ENCODE results near the gene ADGB. TPM values are rescaled to one million over a fixed set of nuclear protein-coding genes. Genes with fewer than 3 reads are reported as not detected.

Gene ADGB
- total RNA-seq, 1 experiment from 2014 or later: not detected

GRCh38 chr6:146857180-146857979, 258.6 kb downstream of the ADGB start (continued):
- TF ChIP-seq, protein P1, sequence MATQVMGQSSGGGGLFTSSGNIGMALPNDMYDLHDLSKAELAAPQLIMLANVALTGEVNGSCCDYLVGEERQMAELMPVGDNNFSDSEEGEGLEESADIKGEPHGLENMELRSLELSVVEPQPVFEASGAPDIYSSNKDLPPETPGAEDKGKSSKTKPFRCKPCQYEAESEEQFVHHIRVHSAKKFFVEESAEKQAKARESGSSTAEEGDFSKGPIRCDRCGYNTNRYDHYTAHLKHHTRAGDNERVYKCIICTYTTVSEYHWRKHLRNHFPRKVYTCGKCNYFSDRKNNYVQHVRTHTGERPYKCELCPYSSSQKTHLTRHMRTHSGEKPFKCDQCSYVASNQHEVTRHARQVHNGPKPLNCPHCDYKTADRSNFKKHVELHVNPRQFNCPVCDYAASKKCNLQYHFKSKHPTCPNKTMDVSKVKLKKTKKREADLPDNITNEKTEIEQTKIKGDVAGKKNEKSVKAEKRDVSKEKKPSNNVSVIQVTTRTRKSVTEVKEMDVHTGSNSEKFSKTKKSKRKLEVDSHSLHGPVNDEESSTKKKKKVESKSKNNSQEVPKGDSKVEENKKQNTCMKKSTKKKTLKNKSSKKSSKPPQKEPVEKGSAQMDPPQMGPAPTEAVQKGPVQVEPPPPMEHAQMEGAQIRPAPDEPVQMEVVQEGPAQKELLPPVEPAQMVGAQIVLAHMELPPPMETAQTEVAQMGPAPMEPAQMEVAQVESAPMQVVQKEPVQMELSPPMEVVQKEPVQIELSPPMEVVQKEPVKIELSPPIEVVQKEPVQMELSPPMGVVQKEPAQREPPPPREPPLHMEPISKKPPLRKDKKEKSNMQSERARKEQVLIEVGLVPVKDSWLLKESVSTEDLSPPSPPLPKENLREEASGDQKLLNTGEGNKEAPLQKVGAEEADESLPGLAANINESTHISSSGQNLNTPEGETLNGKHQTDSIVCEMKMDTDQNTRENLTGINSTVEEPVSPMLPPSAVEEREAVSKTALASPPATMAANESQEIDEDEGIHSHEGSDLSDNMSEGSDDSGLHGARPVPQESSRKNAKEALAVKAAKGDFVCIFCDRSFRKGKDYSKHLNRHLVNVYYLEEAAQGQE (IDR thresholded peaks at IDR 0.05; ENCODE audit: low read depth): no peak
- TF ChIP-seq CEBPB (IDR thresholded peaks at IDR 0.05; ENCODE audit: low read depth): peak; percentile 99
- TF ChIP-seq, protein P2, sequence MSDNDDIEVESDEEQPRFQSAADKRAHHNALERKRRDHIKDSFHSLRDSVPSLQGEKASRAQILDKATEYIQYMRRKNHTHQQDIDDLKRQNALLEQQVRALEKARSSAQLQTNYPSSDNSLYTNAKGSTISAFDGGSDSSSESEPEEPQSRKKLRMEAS (IDR thresholded peaks at IDR 0.05): 0 out of 2 replicates have a peak, but pooled peaks have one; percentile 19
- no peak for TF ChIP-seq SP1 (IDR thresholded peaks at IDR 0.05; ENCODE audit: low read depth)

DNA sequence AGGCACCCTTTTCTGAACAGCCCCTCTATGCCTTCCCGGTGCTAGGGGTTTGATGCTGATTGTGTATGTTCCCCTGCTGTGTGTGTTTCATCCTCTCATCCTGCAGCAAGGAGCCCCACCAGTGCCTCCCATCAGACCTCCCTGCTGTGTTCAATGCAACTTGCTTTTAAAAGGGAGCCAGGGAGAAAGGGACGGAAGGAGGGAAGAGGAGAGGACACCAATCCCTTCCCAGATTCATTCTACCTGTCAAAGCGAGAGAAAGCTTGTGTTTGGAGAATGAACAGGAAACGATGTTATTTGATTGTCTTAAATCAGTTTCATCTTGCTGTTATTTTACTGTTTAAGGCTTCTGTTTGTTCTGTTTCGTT, 259.2 kb downstream of the ADGB start:
- Histone ChIP-seq H3K4me1 (ENCODE audit: control insufficient read depth in 1 of 2, insufficient read depth in 2 of 2, low read length in 2 of 2) (peaks cover 0 to 5% of the 10 kb centered on the region in 2 experiments; a peak in 2 of 4 replicates), H3K27me3 (ENCODE audit: insufficient read depth, low read length) (no peaks in the 10 kb centered on the region), H3K9me3 (ENCODE audit: control insufficient read depth in 1 of 2, insufficient read depth in 1 of 2, low read depth in 1 of 2, low read length in 2 of 2) (no peaks in the 10 kb centered on the region), H3K9ac (ENCODE audit: low read length) (no peak overlapping the region), H3K4me3 (replicated peaks in 1 of 2; ENCODE audit: low read depth in 1 of 2, low read length in 2 of 2) (peak overlapping the region in 1 of 2 experiments; percentile 27; a peak in 1 of 4 replicates), H3K9me2 (ENCODE audit: insufficient read depth) (no peaks in the 10 kb centered on the region), H2AFZ (ENCODE audit: low read depth, low read length, poor library complexity, severe bottlenecking) (peak overlapping the region; percentile 91), H3K79me2 (ENCODE audit: insufficient read depth, low read length) (no peaks in the 10 kb centered on the region), H3K27ac (ENCODE audit: low read depth, low read length) (no peak overlapping the region), H3K4me2 (ENCODE audit: low read length) (peak overlapping the region; percentile 67), H3K36me3 (ENCODE audit: control insufficient read depth in 1 of 2, insufficient read depth in 2 of 2, low read length in 2 of 2) (no peaks in the 10 kb centered on the region), H4K20me1 (ENCODE audit: insufficient read depth) (no peaks in the 10 kb centered on the region)
- no TSS peak for BruUV-seq (replicated peaks)
- TF ChIP-seq ZFX (IDR thresholded peaks at IDR 0.05): no peak
- no peak for TF ChIP-seq FOSL1 (IDR thresholded peaks at IDR 0.05; ENCODE audit: low read depth)
- no peak for TF ChIP-seq POLR2AphosphoS5 (IDR thresholded peaks at IDR 0.05; ENCODE audit: low read depth, low read length)
- no peak for TF ChIP-seq EZH2 (IDR thresholded peaks at IDR 0.05)
- no peak for TF ChIP-seq JUND (IDR thresholded peaks at IDR 0.05)
- no peak for TF ChIP-seq EGR1 (IDR thresholded peaks at IDR 0.05; ENCODE audit: low read depth)
- TF ChIP-seq, protein P3, sequence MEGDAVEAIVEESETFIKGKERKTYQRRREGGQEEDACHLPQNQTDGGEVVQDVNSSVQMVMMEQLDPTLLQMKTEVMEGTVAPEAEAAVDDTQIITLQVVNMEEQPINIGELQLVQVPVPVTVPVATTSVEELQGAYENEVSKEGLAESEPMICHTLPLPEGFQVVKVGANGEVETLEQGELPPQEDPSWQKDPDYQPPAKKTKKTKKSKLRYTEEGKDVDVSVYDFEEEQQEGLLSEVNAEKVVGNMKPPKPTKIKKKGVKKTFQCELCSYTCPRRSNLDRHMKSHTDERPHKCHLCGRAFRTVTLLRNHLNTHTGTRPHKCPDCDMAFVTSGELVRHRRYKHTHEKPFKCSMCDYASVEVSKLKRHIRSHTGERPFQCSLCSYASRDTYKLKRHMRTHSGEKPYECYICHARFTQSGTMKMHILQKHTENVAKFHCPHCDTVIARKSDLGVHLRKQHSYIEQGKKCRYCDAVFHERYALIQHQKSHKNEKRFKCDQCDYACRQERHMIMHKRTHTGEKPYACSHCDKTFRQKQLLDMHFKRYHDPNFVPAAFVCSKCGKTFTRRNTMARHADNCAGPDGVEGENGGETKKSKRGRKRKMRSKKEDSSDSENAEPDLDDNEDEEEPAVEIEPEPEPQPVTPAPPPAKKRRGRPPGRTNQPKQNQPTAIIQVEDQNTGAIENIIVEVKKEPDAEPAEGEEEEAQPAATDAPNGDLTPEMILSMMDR (IDR thresholded peaks at IDR 0.05 in 2 of 3, conservative IDR thresholded peaks at IDR 0.05 in 1 of 3; ENCODE audit: borderline replicate concordance in 1 of 3, insufficient read depth in 1 of 3, low read depth in 2 of 3, low read length in 2 of 3): no peak
- no peak for TF ChIP-seq SP1 (IDR thresholded peaks at IDR 0.05; ENCODE audit: low read depth)
- TF ChIP-seq, protein P2 (IDR thresholded peaks at IDR 0.05): no peak
- no peak for TF ChIP-seq EZH2phosphoT487 (IDR thresholded peaks at IDR 0.05; ENCODE audit: borderline replicate concordance)
- TF ChIP-seq RAD21 (IDR thresholded peaks at IDR 0.05; ENCODE audit: low read depth): no peak
- TF ChIP-seq SRF (IDR thresholded peaks at IDR 0.05; ENCODE audit: low read depth): no peak
- CTCF ChIA-PET: interaction anchor here (1.7 kb wide), 1 partner anchor 9 kb away, joined by 4 read pairs; no protein-coding TSS in a partner anchor
- ATAC-seq (peak; percentile 59), DNase-seq (ENCODE audit: low read depth, low spot score) (no peak)
- RAD21 ChIA-PET (ENCODE audit: low non-redundant PET in 1 of 2, low total read pairs in 2 of 2, uncharacterized antibody in 2 of 2, unreplicated experiment in 2 of 2): no interaction called here
- POLR2A ChIA-PET: no interaction called here
- intact Hi-C loops (cut with micrococcal nuclease): loop anchor here (1.0 to 10.0 kb wide), 3 partner anchors 367 to 525 kb away; no protein-coding TSS in a partner anchor

Data from HCT116 (cell line).